Lung (tissue), 12 donors: ENCODE measurements around the gene GRID2. TPM values are rescaled to one million over a fixed set of nuclear protein-coding genes. Genes with fewer than 3 reads are reported as not detected.
"Not testable (repeated sequence)": the region's sequence is repeated elsewhere in the genome, so short reads cannot be mapped to it uniquely, and the experiment has no call there.

Experiments used
- ATAC-seq: fragments of 200-7000 bp; cut with Tn5 transposase; one replicate; pipeline ENCODE4 v1.9.1; 2020; ENCODE audit warnings: moderate number of reproducible peaks; ENCODE audit not compliant: insufficient read depth, low FRiP score
- DNase-seq, 3 donors: peaks; one replicate each; pipeline ENCODE4 v3.0.0-alpha.2; 2013 to 2017
- H3K27ac ChIP-seq, 2 donors: one replicate each; pipeline ENCODE4 v1.5.1; 2013; ENCODE audit warnings: mild to moderate bottlenecking in 2 of 2, moderate library complexity in 2 of 2, control low read depth in 1 of 2, inconsistent platforms in 1 of 2, low read depth in 1 of 2, low read length in 1 of 2
- H3K27me3 ChIP-seq, 3 donors: one replicate each; pipeline ENCODE4 v1.5.1; 2013; ENCODE audit warnings: low read length in 2 of 3; ENCODE audit not compliant: control insufficient read depth in 3 of 3, insufficient read depth in 3 of 3
- H3K36me3 ChIP-seq, 4 donors: one replicate each; pipeline ENCODE4 v1.5.1; 2013; ENCODE audit warnings: low read length in 4 of 4, mild to moderate bottlenecking in 1 of 4, moderate library complexity in 1 of 4; ENCODE audit not compliant: control insufficient read depth in 4 of 4, insufficient read depth in 4 of 4
- H3K4me1 ChIP-seq, 5 donors: one replicate each; pipeline ENCODE4 v1.5.1; 2013; ENCODE audit warnings: low read length in 5 of 5, mild to moderate bottlenecking in 2 of 5, moderate library complexity in 1 of 5; ENCODE audit not compliant: control insufficient read depth in 5 of 5, insufficient read depth in 5 of 5
- H3K4me3 ChIP-seq: one replicate; pipeline ENCODE4 v1.5.1; 2013; ENCODE audit warnings: mild to moderate bottlenecking, control low read depth, moderate library complexity
- H3K9ac ChIP-seq, 2 donors: one replicate each; pipeline ENCODE4 v1.5.1; 2013; ENCODE audit warnings: low read length in 2 of 2, control low read depth in 1 of 2; ENCODE audit not compliant: insufficient read depth in 1 of 2
- H3K9me3 ChIP-seq, 4 donors: one replicate each; pipeline ENCODE4 v1.5.1; 2013; ENCODE audit warnings: low read length in 3 of 4, mild to moderate bottlenecking in 1 of 4, moderate library complexity in 1 of 4; ENCODE audit not compliant: control insufficient read depth in 4 of 4, insufficient read depth in 3 of 4
- CTCF ChIP-seq: IDR thresholded peaks from 2 replicates; pipeline ENCODE4 v1.5.1; 2012; ENCODE audit warnings: mild to moderate bottlenecking; ENCODE audit errors: control extremely low read depth, extremely low read depth
- WGBS, 2 donors: extraction: QIAGEN DNeasy Blood & Tissue Kit; methylation state at CpG; one replicate each; pipeline ENCODE4 v1.1.7; 2013; 5-methylcytosine and 5-hydroxymethylcytosine counted together
- polyA plus RNA-seq, 2 donors: library from polyadenylated mRNA; stranded (reverse); fragments of 200-250 nt; gene quantifications; one replicate each; pipeline ENCODE4 v1.2.1, GENCODE V29; 2013
- total RNA-seq, 2 donors: library from RNA; depleted of rRNA in 1 of 2; stranded (reverse); fragments of >200 nt in 1 of 2; gene quantifications; one replicate each; pipeline ENCODE4 v1.2.1, GENCODE V29; 2014 to 2021
- donor health status: control.
- donor health status: control.
- donor health status: Bipolar disorder and iron deficiency.
- donor health status: healthy.
- donor health status: DM: yes; HTN: yes; CAD: no.

Gene GRID2
- total and polyA plus RNA-seq, 4 donors, result 0.09 to 1.3 TPM; not detected in 2

DNA sequence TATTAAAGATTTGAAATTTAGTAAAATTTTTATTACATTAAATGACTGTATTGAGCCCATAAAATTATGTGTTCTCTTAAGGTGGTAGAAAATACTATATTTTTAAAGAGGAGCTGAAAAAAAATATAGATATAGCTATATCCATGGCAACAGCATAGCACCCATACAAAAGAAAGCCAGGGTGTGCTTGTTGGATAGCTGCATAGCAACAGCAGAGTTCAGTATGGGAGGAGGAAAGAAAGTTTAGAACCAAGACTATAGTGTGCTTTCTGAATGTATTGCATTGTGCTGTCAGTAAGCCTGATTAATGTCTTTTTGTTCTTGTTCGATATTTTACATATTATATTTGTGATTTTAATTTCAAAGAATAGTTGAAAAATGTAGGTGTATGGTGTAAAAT, 78.4 kb downstream of the GRID2 start:
- Histone ChIP-seq H3K4me3 (no peak overlapping the region), H3K36me3 (no peaks in the 10 kb centered on the region), H3K9me3 (peaks cover 0 to 1% (median 0%) of the 10 kb centered on the region in 4 donors), H3K27me3 (no peaks in the 10 kb centered on the region), H3K9ac (no peak overlapping the region), H3K27ac (no peak overlapping the region), H3K4me1 (no peaks in the 10 kb centered on the region)
- no peak for TF ChIP-seq CTCF
- no peak for DNase-seq
- 88 to 90% methylated on average over 1 of the region's 1 CpG for WGBS, 2 donors
- no peak for ATAC-seq

DNA sequence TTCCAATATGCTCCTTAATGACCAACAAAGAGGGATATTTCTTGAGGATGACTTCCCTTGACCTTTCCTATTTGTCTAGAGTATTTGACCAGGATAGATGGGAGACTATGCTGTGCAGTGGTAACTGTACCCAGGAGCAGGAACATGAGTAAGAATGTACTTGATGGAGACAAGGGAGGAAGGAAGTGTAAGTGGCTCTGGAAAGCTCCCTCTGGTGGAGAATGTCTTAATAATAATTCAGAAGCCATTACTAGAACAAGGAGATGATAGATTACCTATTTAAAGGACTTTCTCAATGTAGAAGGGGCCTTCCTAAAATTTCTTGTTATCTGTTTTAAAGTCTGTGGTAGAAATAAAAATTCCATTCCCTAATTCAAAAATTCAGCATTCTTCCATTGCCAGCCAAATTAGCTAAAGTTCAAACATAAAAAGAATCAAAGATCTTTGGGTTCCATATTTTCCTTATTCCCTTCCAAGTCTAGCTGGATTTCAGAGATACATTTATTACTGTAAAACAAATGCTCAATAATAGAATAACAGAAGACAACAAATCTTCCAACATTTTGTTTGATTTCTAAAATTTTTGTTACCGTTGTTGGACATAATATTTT, 83.8 kb downstream of the GRID2 start:
- peak; percentile 84 for ATAC-seq
- Histone ChIP-seq H3K4me3 (no peak overlapping the region), H3K4me1 (no peaks in the 10 kb centered on the region), H3K36me3 (no peaks in the 10 kb centered on the region), H3K27me3 (no peaks in the 10 kb centered on the region), H3K9me3 (no peaks in the 10 kb centered on the region), H3K27ac (no peak overlapping the region), H3K9ac (no peak overlapping the region)
- WGBS, 2 donors, result 95 to 96% methylated on average over 1 of the region's 1 CpG
- peak in 2 of 3 donors; percentile 47 to 65 for DNase-seq
- TF ChIP-seq CTCF, result no peak

DNA sequence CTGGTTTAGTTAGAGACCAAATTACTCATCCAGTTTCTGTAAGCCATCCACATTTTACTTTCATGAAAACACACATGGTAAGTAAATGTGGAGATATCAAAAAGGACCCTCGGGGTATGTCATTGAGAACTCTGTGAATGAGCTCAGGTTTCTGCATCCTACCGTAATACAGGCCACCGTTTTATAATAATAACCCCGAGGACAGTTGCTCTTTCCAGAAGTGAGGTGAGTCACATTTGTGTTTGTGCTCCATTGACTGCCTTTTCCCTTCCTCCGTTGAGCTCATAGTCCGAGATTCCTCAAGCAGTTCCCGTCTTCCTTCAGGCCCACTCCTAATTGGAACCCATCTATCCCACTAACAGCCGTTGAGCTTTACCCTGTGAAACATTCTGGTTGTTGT, 95.3 kb downstream of the GRID2 start:
- Histone ChIP-seq H3K9me3 (no peaks in the 10 kb centered on the region), H3K4me3 (no peak overlapping the region), H3K4me1 (no peaks in the 10 kb centered on the region), H3K9ac (no peak overlapping the region), H3K27ac (no peak overlapping the region), H3K27me3 (no peaks in the 10 kb centered on the region), H3K36me3 (no peaks in the 10 kb centered on the region)
- TF ChIP-seq CTCF, result no peak
- WGBS, 2 donors, result 82 to 86% methylated on average over 8 of the region's 8 CpGs
- ATAC-seq (no peak), DNase-seq (no peak)

DNA sequence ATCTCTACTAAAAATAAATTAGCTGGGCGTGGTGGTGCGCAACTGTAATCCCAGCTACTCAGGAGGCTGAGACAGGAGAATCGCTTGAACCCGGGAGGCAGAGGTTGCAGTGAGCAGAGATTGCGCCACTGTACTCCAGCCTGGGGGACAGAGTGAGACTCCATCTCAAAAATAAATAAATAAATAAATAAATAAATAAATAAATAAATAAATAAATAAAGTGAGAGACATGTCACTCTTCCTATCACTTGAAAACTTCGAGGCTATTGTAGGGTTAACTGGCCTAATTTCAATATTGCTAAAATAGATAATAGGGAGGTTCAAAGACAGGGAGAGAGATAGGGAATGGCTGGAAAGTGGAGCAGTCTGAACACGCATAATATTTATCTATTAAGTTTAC, 99.8 kb downstream of the GRID2 start:
- WGBS, 2 donors, result 87 to 94% methylated on average over 7 of the region's 7 CpGs
- H3K9me3 ChIP-seq, result not testable (repeated sequence)

More for the DNA sequence above, 99.8 kb downstream of the GRID2 start:
- not testable (repeated sequence) for DNase-seq, H3K9ac ChIP-seq, H3K27ac ChIP-seq, H3K27me3 ChIP-seq, ATAC-seq, H3K4me3 ChIP-seq, H3K36me3 ChIP-seq, H3K4me1 ChIP-seq
